ENCODE measurements around the gene SLC18A2.

The SLC18A2 gene

GRCh38 chr10:117240621-117241529 lies at the start of gene SLC18A2:
Gene SLC18A2 (plus strand): TSS chr10:117241114. CDS start chr10:117241694, 580 bp downstream.
- no peak within 1 kb of the TSS for H3K4me3 ChIP-seq (ENCODE audit: low read length)
- TF ChIP-seq, protein P1, sequence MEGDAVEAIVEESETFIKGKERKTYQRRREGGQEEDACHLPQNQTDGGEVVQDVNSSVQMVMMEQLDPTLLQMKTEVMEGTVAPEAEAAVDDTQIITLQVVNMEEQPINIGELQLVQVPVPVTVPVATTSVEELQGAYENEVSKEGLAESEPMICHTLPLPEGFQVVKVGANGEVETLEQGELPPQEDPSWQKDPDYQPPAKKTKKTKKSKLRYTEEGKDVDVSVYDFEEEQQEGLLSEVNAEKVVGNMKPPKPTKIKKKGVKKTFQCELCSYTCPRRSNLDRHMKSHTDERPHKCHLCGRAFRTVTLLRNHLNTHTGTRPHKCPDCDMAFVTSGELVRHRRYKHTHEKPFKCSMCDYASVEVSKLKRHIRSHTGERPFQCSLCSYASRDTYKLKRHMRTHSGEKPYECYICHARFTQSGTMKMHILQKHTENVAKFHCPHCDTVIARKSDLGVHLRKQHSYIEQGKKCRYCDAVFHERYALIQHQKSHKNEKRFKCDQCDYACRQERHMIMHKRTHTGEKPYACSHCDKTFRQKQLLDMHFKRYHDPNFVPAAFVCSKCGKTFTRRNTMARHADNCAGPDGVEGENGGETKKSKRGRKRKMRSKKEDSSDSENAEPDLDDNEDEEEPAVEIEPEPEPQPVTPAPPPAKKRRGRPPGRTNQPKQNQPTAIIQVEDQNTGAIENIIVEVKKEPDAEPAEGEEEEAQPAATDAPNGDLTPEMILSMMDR (conservative IDR thresholded peaks at IDR 0.05; ENCODE audit: low read depth, low read length): no peak
- no peak for DNase-seq (ENCODE audit: low read depth)

DNA sequence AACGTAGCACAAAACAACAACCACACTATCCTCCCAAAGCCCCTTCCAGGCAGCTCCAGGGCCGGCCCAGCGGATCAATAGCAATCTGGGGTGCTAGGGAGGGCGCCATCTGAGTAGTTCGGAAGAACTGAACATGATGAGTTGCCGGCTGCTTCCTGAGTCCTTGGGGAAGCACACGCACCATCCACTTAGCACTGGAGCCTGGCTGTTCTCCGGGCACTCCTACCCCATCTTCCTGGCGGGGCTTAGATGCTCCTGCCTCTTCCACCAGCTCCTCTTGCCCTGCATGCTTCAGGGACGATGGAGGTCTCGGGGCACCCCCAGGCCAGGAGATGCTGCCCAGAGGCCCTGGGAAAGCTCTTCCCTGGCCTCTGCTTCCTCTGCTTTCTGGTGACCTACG lies 43.7 kb upstream of the SLC18A2 start, which contains the start of gene KCNK18:
KCNK18 (plus strand) TSS at position 301 of the 400 bp plus-strand sequence; CDS start at position 301, 0 bp downstream.
- TF ChIP-seq, protein P1 (conservative IDR thresholded peaks at IDR 0.05; ENCODE audit: low read depth, low read length): no peak
- no peak for DNase-seq (ENCODE audit: low read depth)
- no peak within 1 kb of the TSS for H3K4me3 ChIP-seq (ENCODE audit: low read length)

GRCh38 chr10:117198088-117198487 lies 42.8 kb upstream of the SLC18A2 start:
- DNase-seq (ENCODE audit: low read depth): no peak
- H3K4me3 ChIP-seq (ENCODE audit: low read length): no peak overlapping the region
- TF ChIP-seq, protein P1 (conservative IDR thresholded peaks at IDR 0.05; ENCODE audit: low read depth, low read length): no peak

GRCh38 chr10:117201826-117202225 lies 39.1 kb upstream of the SLC18A2 start:
- H3K4me3 ChIP-seq (ENCODE audit: low read length): no peak overlapping the region
- no peak for DNase-seq (ENCODE audit: low read depth)
- TF ChIP-seq, protein P1 (conservative IDR thresholded peaks at IDR 0.05; ENCODE audit: low read depth, low read length): no peak

DNA sequence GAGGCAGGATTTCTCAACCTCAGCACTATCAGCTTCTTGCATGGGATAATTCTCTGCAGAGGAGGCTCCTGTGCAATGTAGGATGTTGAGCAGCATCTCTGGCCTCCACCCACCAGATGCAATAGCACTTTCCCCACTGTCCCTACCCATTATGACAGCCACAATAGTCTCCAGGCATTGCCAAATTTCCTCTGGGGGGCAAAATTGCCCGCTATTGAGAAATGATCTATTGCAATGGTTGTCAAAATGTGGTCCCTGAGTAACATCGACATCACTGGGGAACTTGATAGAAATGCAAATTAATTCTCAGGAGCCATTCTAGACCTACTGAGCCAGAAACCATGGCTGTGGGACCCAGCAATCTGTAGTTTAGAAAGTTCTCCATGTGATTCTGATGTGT lies 36.6 kb upstream of the SLC18A2 start:
- TF ChIP-seq, protein P1 (conservative IDR thresholded peaks at IDR 0.05; ENCODE audit: low read depth, low read length): no peak
- H3K4me3 ChIP-seq (ENCODE audit: low read length): no peak overlapping the region
- no peak for DNase-seq (ENCODE audit: low read depth)

DNA sequence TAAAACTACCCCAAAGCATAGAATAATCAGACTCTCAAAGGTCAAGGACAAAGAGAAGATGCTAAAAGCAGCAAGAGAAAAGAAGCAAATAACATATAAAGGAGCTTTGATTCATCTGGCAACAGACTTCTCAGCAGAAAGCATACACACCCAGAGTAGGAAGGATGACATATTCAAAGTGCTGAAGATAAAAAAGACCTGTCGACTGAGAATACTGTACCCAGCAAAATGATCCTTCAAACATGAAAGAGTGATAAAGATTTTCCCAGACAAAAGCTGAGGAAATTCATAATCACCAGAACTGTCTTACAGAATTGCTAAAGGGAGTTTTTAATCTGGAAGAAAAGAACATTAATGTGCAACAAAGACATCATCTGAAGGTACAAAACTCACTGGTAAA lies 28.7 kb upstream of the SLC18A2 start:
- no peak for DNase-seq (ENCODE audit: low read depth)
- TF ChIP-seq, protein P1 (conservative IDR thresholded peaks at IDR 0.05; ENCODE audit: low read depth, low read length): no peak

GRCh38 chr10:117214401-117214800 lies 26.5 kb upstream of the SLC18A2 start:
- no peak overlapping the region for H3K4me3 ChIP-seq (ENCODE audit: low read length)
- TF ChIP-seq, protein P1 (conservative IDR thresholded peaks at IDR 0.05; ENCODE audit: low read depth, low read length): no peak
- no peak for DNase-seq (ENCODE audit: low read depth)

More for the DNA sequence above, 28.7 kb upstream of the SLC18A2 start:
- no peak overlapping the region for H3K4me3 ChIP-seq (ENCODE audit: low read length)
